ENCODE data around the gene GKN1.

GKN1 gene

DNA sequence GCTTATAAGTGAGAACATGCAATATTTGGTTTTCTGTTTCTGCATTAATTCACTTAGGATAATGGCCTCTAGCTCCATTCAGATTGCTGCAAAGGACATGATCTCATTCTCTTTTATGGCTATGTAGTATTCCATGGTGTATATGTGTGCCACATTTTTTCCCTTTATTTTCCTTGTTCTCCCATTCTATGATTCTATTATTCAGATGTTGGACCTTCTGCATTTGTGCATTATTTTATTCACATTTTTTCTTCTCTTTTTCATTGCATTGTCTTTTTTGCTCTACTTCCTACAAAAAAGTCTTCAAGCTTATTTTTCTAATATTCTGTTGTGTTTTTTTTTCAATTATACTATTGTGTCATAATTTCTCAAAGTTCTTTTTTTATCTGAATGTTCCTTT is 27.4 kb downstream of the GKN1 start:
- no peak overlapping the region for H3K4me3 ChIP-seq (ENCODE audit: low read length)
- DNase-seq (ENCODE audit: low read depth) = no peak
- TF ChIP-seq, protein P1, sequence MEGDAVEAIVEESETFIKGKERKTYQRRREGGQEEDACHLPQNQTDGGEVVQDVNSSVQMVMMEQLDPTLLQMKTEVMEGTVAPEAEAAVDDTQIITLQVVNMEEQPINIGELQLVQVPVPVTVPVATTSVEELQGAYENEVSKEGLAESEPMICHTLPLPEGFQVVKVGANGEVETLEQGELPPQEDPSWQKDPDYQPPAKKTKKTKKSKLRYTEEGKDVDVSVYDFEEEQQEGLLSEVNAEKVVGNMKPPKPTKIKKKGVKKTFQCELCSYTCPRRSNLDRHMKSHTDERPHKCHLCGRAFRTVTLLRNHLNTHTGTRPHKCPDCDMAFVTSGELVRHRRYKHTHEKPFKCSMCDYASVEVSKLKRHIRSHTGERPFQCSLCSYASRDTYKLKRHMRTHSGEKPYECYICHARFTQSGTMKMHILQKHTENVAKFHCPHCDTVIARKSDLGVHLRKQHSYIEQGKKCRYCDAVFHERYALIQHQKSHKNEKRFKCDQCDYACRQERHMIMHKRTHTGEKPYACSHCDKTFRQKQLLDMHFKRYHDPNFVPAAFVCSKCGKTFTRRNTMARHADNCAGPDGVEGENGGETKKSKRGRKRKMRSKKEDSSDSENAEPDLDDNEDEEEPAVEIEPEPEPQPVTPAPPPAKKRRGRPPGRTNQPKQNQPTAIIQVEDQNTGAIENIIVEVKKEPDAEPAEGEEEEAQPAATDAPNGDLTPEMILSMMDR (conservative IDR thresholded peaks at IDR 0.05; ENCODE audit: low read length) = no peak

DNA sequence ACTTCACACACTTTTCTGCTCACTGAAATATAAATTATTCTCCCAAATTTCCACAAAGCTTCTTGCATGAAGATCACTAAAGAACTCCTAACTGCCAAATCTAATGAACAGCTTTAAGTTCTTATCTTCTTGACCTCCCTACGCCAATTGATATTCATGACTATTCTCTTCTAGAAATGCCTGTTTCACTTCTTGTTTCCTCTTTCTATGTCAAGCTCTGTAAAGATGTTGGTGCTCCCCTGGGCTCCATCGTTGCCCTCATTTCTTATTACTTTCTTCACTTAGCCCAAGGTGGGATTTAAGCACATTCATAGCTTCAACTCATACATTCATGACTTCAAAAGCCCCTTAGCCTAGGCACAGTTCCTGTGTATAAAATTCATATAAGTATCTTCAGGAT is 29.3 kb downstream of the GKN1 start:
- DNase-seq (ENCODE audit: low read depth) = no peak
- no peak overlapping the region for H3K4me3 ChIP-seq (ENCODE audit: low read length)
- TF ChIP-seq, protein P1 (conservative IDR thresholded peaks at IDR 0.05; ENCODE audit: low read length) = no peak

DNA sequence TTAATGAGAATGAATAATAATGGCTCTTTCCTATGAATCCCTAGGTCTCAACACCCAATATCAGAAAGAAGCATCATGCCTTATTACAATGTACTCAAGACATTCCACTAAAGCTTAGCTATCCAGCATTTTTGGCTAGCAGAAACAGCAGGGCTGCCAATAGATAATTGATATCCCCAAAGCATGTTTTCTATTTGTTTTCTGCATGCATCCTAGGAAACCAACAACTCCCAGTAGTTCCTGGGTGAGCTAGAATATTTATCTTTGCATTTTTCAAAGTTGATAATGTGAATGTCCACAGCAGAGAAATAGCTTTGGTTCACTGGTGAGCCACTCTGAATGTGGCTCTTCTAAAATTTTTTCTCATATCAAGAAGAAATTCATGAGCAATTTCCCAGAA is 32.7 kb downstream of the GKN1 start:
- TF ChIP-seq, protein P1 (conservative IDR thresholded peaks at IDR 0.05; ENCODE audit: low read length) = no peak
- no peak overlapping the region for H3K4me3 ChIP-seq (ENCODE audit: low read length)
- DNase-seq (ENCODE audit: low read depth) = peak; percentile 59

GRCh38 chr2:69007603-69008002 is 33.2 kb downstream of the GKN1 start:
- TF ChIP-seq, protein P1 (conservative IDR thresholded peaks at IDR 0.05; ENCODE audit: low read length) = no peak
- no peak for DNase-seq (ENCODE audit: low read depth)
- H3K4me3 ChIP-seq (ENCODE audit: low read length) = no peak overlapping the region

DNA sequence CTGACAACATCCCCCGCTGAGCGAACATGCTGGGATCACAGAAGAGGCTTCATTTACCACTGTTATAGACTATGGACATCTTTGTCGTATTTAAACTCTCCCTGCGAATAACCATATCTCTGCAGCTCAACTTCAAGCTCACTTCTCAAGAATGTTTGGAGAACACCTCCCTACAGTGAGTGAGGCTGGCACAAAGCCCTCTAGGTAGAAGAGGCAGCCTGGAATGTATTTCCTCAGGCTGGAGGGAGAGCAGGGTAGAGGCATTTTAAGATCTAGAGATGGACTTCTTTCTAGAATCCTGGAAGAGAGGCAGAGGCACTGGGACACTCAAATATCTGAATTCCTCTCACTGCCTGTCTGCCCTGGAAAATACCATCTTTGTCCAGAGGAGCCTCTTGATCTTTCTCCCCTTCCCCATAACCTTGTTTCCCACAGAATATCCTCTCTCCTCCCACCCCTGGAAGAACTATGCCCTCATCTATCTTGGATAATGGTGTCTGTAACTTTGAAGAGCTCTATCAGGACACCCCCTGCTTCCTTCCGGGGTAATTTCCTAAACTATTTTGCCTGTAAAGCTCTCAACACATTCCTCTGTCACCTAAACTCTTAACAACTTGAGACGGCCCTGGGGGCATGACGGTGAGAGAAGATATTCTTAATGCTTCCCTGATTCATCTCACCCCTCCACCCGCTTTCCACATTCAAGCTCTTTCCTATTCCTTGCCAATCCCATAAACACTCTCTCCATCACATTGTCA is 36.2 kb downstream of the GKN1 start:
- TF ChIP-seq, protein P1 (conservative IDR thresholded peaks at IDR 0.05; ENCODE audit: low read length) = no peak
- no peak overlapping the region for H3K4me3 ChIP-seq (ENCODE audit: low read length)
- no peak for DNase-seq (ENCODE audit: low read depth)

DNA sequence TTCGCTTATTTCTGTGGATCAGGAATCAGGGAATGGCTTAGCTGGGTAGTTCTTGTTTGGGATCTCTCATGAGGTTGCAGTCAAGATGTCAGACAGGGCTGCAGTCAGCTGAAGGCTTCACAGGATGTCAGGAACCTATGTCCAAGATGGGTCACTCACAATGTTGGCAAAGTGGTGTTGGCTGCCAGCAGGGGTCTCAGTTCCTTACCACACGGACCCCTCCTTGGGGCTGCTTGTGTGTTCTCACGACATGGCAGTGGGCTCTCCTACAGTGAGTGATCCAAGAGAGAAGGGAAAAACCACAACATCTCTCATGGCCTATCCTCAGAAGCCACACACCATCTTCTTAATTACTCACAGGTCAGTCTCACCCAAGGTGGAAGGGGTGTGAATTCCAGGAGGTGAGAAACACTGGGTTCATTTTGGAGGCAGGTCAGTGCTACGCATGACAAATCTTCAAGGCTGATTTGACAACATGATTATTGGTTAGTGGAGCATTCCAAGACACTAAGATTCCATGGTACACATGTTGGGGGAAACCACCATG is 37.2 kb downstream of the GKN1 start:
- TF ChIP-seq, protein P1 (conservative IDR thresholded peaks at IDR 0.05; ENCODE audit: low read length) = no peak
- no peak overlapping the region for H3K4me3 ChIP-seq (ENCODE audit: low read length)
- DNase-seq (ENCODE audit: low read depth) = no peak
